Endometrium (tissue), 2 donors: ENCODE results near the gene KCNIP4.
"Not testable (repeated sequence)": the region's sequence is repeated elsewhere in the genome, so short reads cannot be mapped to it uniquely, and the experiment has no call there.

Source experiments
- FAIRE-seq: peaks from 2 replicates; lab custom pipeline; 2012; peaks lifted over from hg19 to GRCh38; lab: Jason Lieb, UNC
- donor health status: control.
- donor health status: control.

The KCNIP4 gene

GRCh38 chr4:21948347-21949072 is at the start of gene KCNIP4:
TSS of gene KCNIP4 (minus strand) at chr4:21948772.
- FAIRE-seq: no peak

GRCh38 chr4:21996618-21997017 is 48.0 kb upstream of the KCNIP4 start:
- not testable (repeated sequence) for FAIRE-seq

- no peak for FAIRE-seq
These were observed 43.8 kb upstream of the KCNIP4 start for GRCh38 chr4:21992330-21992729.

GRCh38 chr4:21991562-21991961 is 43.0 kb upstream of the KCNIP4 start:
- no peak for FAIRE-seq

- FAIRE-seq: no peak
These were observed 42.5 kb upstream of the KCNIP4 start for GRCh38 chr4:21991050-21991449.

GRCh38 chr4:21989351-21989750 is 40.8 kb upstream of the KCNIP4 start:
- FAIRE-seq: no peak

- no peak for FAIRE-seq
These were observed 37.7 kb upstream of the KCNIP4 start for GRCh38 chr4:21986307-21986706.

GRCh38 chr4:21982087-21982486 is 33.5 kb upstream of the KCNIP4 start:
- no peak for FAIRE-seq

- no peak for FAIRE-seq
These were observed 30.6 kb upstream of the KCNIP4 start for GRCh38 chr4:21979196-21979595.

- no peak for FAIRE-seq
These were observed 27.6 kb upstream of the KCNIP4 start for GRCh38 chr4:21976166-21976565.

- FAIRE-seq: no peak
These were observed 25.3 kb upstream of the KCNIP4 start for GRCh38 chr4:21973850-21974249.

GRCh38 chr4:21964762-21965319 is 16.3 kb upstream of the KCNIP4 start:
- no peak for FAIRE-seq

- no peak for FAIRE-seq
These were observed 14.1 kb upstream of the KCNIP4 start for GRCh38 chr4:21962691-21963090.

- no peak for FAIRE-seq
These were observed 12.2 kb upstream of the KCNIP4 start for GRCh38 chr4:21960793-21961192.

GRCh38 chr4:21954916-21955315 is 6.3 kb upstream of the KCNIP4 start:
- FAIRE-seq: no peak

- FAIRE-seq: no peak
These were observed 5.1 kb upstream of the KCNIP4 start for GRCh38 chr4:21953653-21954052.

- FAIRE-seq: no peak
These were observed 4.0 kb upstream of the KCNIP4 start for GRCh38 chr4:21952549-21952948.

- no peak for FAIRE-seq
These were observed 493 bp upstream of the KCNIP4 start for GRCh38 chr4:21949073-21949457.

GRCh38 chr4:21947791-21948346 is 703 bp downstream of the KCNIP4 start:
- no peak for FAIRE-seq

GRCh38 chr4:21946858-21947257 is 1.7 kb downstream of the KCNIP4 start:
- no peak for FAIRE-seq

- FAIRE-seq: no peak
These were observed 26.9 kb downstream of the KCNIP4 start for GRCh38 chr4:21921526-21922180.

GRCh38 chr4:21915761-21916160 is 32.8 kb downstream of the KCNIP4 start:
- FAIRE-seq: no peak

- no peak for FAIRE-seq
These were observed 46.7 kb downstream of the KCNIP4 start for GRCh38 chr4:21901831-21902230.
